Activated CD4-positive, CD25-positive, alpha-beta regulatory T cell treated with anti-CD3 and anti-CD28 coated beads, Interleukin-2, amount 50 U/mL, for 16 hours (primary cell): ENCODE measurements around the gene GALNT15.

ENCODE experiments used
- DNase-seq: peaks from one replicate; pipeline ENCODE4 v3.0.0-alpha.2; 2020; ENCODE audit warnings: low read depth, low spot score

GALNT15 gene

GRCh38 chr3:16252243-16252978, 77.9 kb downstream of the GALNT15 start:
- no peak for DNase-seq

DNA sequence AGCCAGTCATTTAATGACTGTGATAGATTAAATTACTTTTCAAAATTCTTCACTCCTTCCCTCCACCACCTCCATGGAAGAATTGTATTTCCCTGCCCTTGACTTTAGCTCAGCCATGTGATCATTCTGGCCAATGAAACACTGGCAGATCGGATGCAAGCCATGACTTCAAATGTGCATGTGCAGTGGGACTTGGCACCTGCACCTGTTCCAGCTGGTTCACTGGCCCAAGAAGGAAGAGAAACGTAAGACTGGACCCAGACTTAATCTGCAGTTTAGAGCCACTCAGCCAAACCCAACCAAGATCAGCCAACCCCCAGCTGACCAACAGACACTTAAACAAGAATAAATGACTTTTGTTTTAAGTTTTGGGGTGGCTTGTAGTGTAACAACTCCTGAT, 78.5 kb downstream of the GALNT15 start:
- DNase-seq: no peak

DNA sequence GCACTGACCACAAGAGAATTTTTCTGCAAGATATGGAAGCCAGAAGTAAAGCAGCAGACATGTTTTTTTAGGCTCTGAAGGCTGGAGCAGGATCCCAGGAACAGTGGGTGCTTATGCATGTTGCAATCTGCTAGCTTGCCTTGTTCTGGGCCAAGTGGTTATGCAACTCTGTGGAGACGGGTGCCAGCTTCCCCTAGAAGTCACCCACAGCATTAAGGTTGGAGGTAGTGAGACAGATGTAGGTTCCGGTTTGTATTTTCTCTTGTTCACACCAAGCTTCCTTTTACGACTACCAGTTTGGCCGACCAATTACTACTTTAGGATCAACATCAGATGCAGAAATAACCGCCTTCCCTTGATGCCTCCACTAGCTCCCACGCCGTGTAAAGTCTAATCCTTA, 79.1 kb downstream of the GALNT15 start:
- DNase-seq: no peak

GRCh38 chr3:16254916-16255315, 80.4 kb downstream of the GALNT15 start:
- no peak for DNase-seq

DNA sequence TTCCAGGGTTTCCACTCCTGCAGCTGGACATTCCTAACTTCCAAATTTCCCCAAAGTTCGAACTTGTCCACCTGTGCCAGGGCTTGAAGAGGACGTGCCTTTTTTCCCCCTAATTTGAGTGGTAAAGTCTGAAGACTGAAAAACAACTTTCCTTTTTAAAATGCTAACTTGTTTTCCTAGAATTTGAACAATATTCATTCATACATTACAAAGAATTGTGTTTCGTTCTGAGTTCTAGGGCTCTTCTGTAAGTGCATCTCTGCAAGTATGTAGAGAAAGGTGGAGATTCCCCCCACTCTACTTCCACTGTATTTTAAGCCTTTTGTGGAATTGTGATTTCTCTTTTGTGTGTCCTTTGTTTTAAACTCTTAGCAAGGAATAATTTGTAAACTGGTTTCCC, 80.8 kb downstream of the GALNT15 start:
- no peak for DNase-seq

DNA sequence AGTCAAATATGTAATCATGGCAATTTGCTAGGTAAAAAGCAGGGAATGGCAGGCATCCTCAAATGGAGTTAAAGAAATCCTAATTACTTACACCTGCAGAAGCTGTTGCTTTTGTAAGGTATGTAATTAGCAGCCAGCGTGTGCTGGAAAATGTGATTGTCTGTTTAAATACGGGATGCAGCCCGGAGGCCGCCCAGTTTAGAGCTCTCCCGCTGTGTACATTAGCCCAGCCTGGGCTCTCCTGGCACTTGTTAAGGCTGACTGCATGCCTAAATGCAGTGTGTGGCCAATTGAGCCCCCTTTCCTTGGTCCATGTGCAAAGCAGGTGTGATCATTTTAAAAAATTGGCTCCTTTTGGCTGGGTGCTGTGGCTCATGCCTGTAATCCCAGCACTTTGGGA, 81.2 kb downstream of the GALNT15 start:
- DNase-seq: no peak

DNA sequence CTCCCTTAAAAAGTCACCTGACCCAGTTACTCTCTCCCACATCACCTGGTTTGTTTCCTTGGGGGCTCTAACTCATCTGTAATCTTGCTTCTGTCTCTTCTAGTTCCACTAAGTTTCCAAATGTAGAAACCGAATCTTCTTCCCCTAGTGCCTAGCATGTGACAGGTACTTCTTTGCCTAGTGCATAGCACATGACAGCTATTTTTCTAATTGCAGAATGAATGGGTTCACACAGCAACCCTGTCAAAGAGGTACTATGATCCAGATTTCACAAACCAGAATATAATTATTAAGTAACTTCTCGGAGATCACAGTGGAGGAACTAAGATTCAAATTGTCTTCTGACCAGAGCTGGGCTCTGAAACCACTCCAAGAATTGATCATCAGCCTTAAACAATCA, 82.8 kb downstream of the GALNT15 start:
- no peak for DNase-seq

DNA sequence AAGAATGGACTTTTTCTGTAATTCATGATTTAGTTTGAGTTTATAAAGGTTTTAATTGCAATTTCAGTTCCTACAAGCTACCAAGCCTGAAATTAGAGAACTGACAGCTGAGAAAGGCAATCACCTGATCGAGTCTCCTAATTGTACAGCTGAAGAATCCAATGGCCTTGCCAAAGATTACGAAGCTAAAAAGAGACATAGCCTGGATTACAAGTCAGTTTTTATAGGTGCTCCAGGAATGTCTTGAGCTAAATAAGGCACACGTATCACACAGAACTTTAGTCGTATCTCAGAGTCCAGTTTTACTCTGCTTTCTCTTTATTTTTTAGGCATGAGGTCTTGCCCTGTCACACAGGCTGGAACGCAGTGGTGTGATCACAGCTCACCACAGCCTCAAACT, 83.7 kb downstream of the GALNT15 start:
- no peak for DNase-seq

- no peak for DNase-seq
Observed at GRCh38 chr3:16258866-16259265, 84.4 kb downstream of the GALNT15 start.

DNA sequence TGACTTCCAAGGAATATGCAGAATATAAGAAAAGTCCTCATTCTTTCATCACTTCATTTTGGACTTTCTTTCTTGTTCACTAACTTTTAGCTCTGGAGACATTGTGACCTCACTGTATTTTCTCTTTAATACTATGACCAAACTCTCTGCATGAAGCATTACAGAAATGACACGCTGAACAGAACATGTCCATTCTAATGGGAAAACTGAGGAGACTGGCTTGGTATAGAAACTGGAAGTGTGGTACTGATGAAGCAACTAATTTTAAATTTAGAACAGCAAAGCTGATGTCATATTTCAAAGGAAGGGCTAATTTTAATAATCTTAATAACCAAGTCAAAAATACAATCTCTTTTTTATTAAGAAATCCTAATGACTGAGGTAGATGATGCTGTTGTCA, 85.6 kb downstream of the GALNT15 start:
- DNase-seq: no peak

DNA sequence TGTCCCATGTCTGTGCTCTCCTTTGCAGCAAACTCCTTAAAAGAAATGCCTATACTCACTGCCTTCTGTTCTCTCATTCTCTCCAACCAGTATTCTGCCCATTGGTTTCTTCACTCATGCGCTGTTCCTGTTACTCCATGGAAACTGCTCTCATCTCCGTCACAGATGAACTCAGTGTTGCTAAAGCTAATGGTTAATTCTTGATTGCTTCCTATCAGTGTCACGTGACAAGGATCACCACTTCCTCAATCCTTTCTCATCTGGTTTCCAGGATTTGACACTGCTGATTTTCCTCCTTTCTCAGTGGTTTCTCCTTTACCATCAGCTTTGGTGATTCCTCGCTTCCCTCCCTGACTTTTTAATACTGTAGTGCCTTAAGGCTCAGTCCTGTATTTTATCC, 87.7 kb downstream of the GALNT15 start:
- no peak for DNase-seq

DNA sequence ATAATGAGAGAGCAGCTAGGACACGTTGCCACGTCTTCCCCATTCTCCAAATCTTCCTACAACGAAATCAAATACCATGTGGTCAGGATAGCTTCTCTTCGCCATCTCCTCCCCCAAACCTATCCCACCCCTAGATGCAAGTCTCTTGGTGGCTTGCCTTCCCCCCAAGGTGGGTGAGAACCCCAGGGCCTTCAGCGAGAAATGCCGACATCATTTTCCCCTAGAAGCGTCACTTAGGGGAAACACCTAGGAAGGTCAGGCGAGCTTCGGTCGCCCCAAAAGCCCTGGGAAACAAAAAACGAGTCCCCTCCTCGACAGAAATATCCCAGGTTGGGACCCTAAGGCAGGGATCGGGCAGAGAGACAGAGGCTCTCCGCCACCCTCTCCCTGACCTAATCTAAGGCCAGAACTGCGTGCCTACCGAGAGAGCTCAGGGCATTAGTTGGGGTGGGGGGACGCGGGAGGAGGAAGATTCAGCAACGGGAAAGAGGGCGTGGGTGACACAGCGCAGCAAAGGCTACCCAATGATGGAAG, 89.8 kb downstream of the GALNT15 start:
- no peak for DNase-seq

GRCh38 chr3:16264708-16265454, 90.4 kb downstream of the GALNT15 start, which contains the start of the genes DPH3 and OXNAD1:
Gene DPH3, minus strand, starts transcription at chr3:16264943. Its CDS starts 67 bp downstream, at chr3:16264876.
Gene OXNAD1, plus strand, starts transcription at chr3:16265212. Its CDS starts 5,741 bp downstream, at chr3:16270953.
- DNase-seq: peak; percentile 99

DNA sequence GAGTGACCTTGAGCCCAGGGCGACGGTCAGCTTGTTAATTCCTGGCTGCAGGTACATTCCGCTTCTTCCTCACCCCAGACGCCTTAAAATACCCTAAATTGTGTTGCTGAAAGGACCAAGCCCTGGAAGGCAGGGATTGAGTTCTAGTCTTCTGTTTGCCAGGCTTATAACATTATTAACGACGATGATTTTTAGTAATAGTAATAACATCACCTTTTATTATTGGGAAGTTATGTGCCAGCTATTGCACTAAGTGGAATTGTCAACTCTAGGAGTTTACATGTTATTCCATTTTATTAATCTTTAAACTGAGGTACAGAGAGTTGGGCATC, 90.9 kb downstream of the GALNT15 start:
- DNase-seq: no peak

DNA sequence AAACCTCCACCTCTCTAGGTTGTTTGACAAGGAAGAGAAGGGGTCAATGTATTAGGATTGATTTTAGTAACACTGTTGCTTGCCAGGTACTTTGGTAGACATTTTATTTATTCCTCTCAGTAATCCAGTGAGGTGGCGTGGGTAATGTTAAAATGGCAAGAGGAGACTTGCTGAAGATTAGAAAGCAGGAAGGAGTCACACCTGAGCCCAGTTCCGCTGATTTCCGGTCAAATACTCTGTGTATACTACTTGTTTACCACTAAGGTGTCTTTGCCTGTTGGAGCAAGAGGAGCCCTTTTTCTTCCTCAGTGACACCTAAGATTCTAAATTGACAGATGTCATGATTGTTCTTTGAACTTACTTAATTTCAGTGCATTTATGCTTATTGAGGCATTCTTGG, 92.2 kb downstream of the GALNT15 start:
- no peak for DNase-seq

DNA sequence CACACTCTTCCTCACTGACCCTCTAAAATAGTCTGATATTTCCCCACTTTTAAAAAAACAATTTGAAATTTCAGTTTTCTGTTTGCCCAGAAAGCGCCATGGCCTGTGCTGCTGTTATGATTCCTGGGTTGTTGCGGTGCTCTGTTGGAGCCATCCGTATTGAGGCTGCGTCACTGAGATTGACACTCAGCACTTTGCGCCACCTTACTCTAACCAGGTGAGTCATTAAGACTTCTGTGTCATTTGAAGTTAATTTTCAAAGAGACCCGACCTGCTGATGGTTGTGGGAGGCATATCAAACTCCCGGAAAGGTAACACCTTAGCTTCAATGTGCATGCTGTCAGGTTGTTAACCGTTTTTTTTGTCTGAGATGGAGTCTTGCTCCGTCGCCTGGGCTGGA, 96.4 kb downstream of the GALNT15 start:
- DNase-seq: no peak

GRCh38 chr3:16272588-16272987, 98.1 kb downstream of the GALNT15 start:
- DNase-seq: no peak

DNA sequence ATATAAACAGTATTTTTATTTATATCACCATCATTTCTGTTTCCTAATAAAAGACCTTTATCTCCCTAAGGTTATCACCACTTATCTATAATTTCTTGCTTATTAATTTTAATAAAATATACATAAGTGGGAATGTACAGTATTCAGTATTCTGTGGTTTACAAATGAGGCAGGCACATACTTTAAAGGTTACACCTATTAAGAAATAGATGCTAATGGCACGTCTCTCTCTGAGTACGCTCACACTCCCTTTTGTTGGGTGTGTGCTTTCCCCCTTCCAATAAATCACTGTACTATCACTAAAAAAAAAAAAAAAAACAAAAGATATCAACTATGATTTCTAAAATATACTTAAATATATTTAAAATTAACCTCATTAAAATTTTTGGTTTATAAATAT, 99.4 kb downstream of the GALNT15 start:
- no peak for DNase-seq

DNA sequence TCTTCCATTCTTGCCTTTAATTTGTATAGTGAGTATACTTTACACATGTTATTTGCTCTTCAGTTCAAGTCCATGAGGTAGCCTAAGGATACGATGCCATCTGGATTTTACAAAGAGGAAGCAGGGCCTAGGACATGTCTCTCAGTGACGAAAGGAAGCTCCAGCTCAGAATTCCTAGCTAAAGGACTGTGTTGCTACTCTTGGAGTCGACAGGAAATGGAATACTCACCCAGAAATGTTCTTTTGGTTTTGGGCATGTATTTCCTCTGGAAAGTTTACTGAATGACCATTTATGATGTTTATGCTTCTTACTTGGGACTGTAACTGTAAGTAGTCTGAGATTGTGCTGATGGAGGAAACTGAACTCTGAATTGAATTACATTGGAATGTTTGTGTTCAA, 103.0 kb downstream of the GALNT15 start:
- DNase-seq: no peak

DNA sequence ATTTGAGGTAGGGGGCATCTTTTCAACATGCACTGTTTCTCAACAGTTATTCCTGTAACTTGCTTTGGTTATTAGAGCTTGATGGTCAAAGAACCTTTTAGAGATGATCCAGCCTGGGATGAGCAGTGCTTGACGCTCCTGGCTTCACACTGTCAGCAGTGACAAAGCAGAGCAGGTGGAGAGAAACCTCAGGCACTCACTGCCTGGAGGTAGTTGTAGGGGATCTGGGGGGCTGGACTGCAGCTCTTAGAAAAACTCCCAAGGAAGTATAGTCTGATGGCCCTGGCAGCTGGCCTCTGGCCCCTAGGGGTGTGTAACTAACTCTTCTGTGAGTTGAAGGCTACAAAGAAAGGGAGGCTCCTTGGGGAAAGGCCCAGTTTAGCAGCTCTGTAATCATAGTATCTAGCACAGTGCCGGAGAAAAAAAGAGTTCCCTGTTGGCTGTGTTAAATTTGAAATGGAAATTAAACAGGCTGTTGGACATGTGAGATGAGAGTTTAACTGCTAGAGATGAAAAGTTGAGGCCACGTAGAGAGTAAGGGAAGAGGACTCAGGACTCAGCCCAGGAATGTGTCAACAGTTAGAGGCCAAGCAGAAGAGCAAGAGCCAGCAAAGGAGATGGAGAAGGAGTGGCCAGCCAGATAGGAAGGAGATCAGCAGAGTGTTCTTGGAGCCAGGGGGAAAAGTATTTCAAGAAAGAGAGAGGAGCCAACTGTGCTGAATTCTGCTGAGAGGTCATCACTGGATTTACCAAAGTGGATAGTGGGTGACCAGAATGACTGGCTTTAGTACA, 104.7 kb downstream of the GALNT15 start:
- DNase-seq: no peak

GRCh38 chr3:16280671-16281070, 106.2 kb downstream of the GALNT15 start:
- no peak for DNase-seq
